ENCODE measurements around the gene ARSD. TPM values are rescaled to one million over a fixed set of nuclear protein-coding genes. Genes with fewer than 3 reads are reported as not detected.

Gene ARSD
- total RNA-seq, 1 experiment from 2014 or later: 42.0 TPM

DNA sequence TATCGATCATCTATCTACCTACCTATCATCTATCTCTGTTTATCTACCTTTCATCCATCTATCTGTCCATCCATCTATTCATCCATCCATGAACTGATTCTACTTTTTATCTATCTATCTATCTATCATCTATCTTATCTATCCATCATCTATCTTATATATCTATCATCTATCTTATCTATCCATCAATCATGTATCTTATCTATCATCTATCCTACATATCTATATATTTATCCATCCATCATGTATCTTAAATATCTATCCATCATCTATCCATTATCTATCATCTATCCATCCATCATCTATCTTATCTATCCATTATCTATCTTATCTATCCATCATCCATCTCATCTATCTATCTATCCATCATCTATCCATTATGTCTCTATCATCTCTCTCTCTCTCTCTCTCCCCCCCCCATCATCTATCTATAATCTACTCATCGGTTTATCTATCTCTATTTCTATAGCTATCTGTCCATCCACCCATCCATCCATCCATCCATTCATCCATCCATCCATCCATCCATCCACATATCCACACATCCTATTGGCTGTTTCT, 20.9 kb downstream of the ARSD start:
- TF ChIP-seq, protein P1, sequence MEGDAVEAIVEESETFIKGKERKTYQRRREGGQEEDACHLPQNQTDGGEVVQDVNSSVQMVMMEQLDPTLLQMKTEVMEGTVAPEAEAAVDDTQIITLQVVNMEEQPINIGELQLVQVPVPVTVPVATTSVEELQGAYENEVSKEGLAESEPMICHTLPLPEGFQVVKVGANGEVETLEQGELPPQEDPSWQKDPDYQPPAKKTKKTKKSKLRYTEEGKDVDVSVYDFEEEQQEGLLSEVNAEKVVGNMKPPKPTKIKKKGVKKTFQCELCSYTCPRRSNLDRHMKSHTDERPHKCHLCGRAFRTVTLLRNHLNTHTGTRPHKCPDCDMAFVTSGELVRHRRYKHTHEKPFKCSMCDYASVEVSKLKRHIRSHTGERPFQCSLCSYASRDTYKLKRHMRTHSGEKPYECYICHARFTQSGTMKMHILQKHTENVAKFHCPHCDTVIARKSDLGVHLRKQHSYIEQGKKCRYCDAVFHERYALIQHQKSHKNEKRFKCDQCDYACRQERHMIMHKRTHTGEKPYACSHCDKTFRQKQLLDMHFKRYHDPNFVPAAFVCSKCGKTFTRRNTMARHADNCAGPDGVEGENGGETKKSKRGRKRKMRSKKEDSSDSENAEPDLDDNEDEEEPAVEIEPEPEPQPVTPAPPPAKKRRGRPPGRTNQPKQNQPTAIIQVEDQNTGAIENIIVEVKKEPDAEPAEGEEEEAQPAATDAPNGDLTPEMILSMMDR (IDR thresholded peaks at IDR 0.05; ENCODE audit: unreplicated experiment): no peak
- H3K9me3 Mint-ChIP-seq (ENCODE audit: low read depth, unreplicated experiment): no peaks in the 10 kb centered on the region
- BruUV-seq (replicated peaks): no TSS peak
- DNase-seq: no peak
- no peak overlapping the region for H3K27ac Mint-ChIP-seq (ENCODE audit: unreplicated experiment)
- intact Hi-C loops (cut with micrococcal nuclease; ENCODE audit: unreplicated experiment): no loop called here
- peaks cover 12% of the 10 kb centered on the region for H3K4me1 Mint-ChIP-seq (ENCODE audit: low read depth, unreplicated experiment)
- H3K27me3 Mint-ChIP-seq (ENCODE audit: unreplicated experiment): no peaks in the 10 kb centered on the region
- CTCF ChIA-PET: interaction anchor here (0.7 kb wide), 1 partner anchor 89 kb away, joined by 7 read pairs; no protein-coding TSS in a partner anchor
- no peak overlapping the region for H3K4me3 Mint-ChIP-seq (ENCODE audit: low read depth, unreplicated experiment)
- H3K36me3 Mint-ChIP-seq (ENCODE audit: insufficient read depth, unreplicated experiment): peaks cover 10% of the 10 kb centered on the region

DNA sequence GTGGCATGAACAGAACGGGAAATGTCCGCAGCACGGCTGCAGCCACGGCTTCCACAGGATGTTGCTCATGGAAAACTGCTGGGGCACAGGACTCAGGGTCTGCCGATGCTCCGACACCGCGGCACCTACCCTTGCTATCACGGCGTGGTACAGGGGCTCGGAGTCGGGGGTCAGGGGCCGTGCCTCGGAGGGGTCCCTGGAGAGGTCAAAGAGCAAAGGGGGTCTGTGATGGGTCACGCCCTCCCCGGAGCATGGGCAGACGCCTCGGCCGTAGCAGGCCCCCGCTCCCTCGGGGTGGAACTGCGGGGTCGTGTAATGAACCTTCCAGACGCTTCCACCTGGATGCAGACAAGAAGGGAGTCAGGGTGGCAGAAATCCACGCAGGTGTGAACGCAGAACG, 21.8 kb downstream of the ARSD start:
- CTCF ChIA-PET: no interaction called here
- intact Hi-C loops (cut with micrococcal nuclease; ENCODE audit: unreplicated experiment): no loop called here
- peaks cover 6% of the 10 kb centered on the region for H3K9me3 Mint-ChIP-seq (ENCODE audit: low read depth, unreplicated experiment)
- no TSS peak for BruUV-seq (replicated peaks)
- H3K4me1 Mint-ChIP-seq (ENCODE audit: low read depth, unreplicated experiment): peaks cover 3% of the 10 kb centered on the region
- no peak overlapping the region for H3K27ac Mint-ChIP-seq (ENCODE audit: unreplicated experiment)
- TF ChIP-seq, protein P1 (IDR thresholded peaks at IDR 0.05; ENCODE audit: unreplicated experiment): no peak
- H3K36me3 Mint-ChIP-seq (ENCODE audit: insufficient read depth, unreplicated experiment): peaks cover 15% of the 10 kb centered on the region
- H3K27me3 Mint-ChIP-seq (ENCODE audit: unreplicated experiment): no peaks in the 10 kb centered on the region
- DNase-seq: no peak
- H3K4me3 Mint-ChIP-seq (ENCODE audit: low read depth, unreplicated experiment): no peak overlapping the region

DNA sequence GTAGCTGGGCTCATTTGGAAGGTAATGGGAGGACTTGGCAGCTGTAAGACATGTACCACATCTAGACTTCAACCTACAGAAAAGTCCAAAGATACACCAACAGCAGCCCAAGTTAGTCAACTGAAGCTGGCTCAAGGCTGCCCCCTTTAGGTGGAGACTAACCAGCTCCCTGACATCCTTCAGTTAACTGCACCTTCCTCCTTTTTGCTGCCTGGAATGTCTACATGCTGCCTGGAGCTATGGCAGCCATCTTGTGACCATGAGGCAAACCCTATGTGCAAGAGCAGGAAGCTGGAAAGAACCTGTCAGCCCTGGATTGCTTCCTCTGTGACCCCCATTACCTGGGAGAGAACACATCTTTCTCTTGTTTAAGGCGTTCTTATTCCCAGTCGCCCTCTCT, 25.8 kb downstream of the ARSD start:
- Mint-ChIP-seq H3K36me3 (ENCODE audit: insufficient read depth, unreplicated experiment) (peaks cover 23% of the 10 kb centered on the region), H3K4me3 (ENCODE audit: low read depth, unreplicated experiment) (no peak overlapping the region), H3K27ac (ENCODE audit: unreplicated experiment) (no peak overlapping the region), H3K4me1 (ENCODE audit: low read depth, unreplicated experiment) (peaks cover 6% of the 10 kb centered on the region), H3K27me3 (ENCODE audit: unreplicated experiment) (no peaks in the 10 kb centered on the region), H3K9me3 (ENCODE audit: low read depth, unreplicated experiment) (peaks cover 6% of the 10 kb centered on the region)
- no peak for DNase-seq
- no TSS peak for BruUV-seq (replicated peaks)
- CTCF ChIA-PET: interaction anchor here (0.6 kb wide), 1 partner anchor 598 kb away, joined by 3 read pairs; no protein-coding TSS in a partner anchor
- TF ChIP-seq, protein P1 (IDR thresholded peaks at IDR 0.05; ENCODE audit: unreplicated experiment): no peak
- intact Hi-C loops (cut with micrococcal nuclease; ENCODE audit: unreplicated experiment): no loop called here

DNA sequence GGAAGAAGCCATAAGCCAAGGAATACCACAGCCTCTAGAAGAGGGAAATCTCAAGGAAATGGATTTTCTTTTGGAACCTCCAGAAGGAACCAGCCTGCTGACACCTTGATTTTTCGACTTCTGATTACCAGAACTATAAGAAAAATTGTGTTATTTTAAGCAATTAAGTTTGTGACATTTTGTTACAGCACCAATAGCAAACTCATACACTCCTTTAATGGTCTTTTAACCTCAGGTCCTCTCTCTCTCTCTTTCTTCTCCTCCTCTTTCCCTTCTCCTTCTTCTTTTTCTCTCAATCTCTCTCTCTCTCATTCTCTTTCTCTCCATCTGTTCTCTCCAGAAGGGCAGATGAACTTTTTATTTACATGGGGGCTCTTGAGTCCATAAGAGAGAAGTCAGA, 26.3 kb downstream of the ARSD start:
- CTCF ChIA-PET: interaction anchor here (0.6 kb wide), 1 partner anchor 599 kb away, joined by 3 read pairs; no protein-coding TSS in a partner anchor
- Mint-ChIP-seq H3K27ac (ENCODE audit: unreplicated experiment) (no peak overlapping the region), H3K9me3 (ENCODE audit: low read depth, unreplicated experiment) (peaks cover 6% of the 10 kb centered on the region), H3K36me3 (ENCODE audit: insufficient read depth, unreplicated experiment) (peaks cover 29% of the 10 kb centered on the region), H3K4me1 (ENCODE audit: low read depth, unreplicated experiment) (peaks cover 7% of the 10 kb centered on the region), H3K27me3 (ENCODE audit: unreplicated experiment) (no peaks in the 10 kb centered on the region), H3K4me3 (ENCODE audit: low read depth, unreplicated experiment) (no peak overlapping the region)
- DNase-seq: no peak
- TF ChIP-seq, protein P1 (IDR thresholded peaks at IDR 0.05; ENCODE audit: unreplicated experiment): no peak
- BruUV-seq (replicated peaks): no TSS peak
- intact Hi-C loops (cut with micrococcal nuclease; ENCODE audit: unreplicated experiment): no loop called here
